GM12874 (cell line): ENCODE data around the gene ATP5F1D.
A peak's percentile ranks its signal among the peaks of the same experiment; 100 is the strongest.

ENCODE experiments used
- CTCF ChIP-seq: IDR thresholded peaks from 2 replicates; pipeline ENCODE4 v1.5.1; 2011; ENCODE audit warnings: low read depth, mild to moderate bottlenecking, control low read depth, low read length, moderate library complexity; ENCODE audit not compliant: insufficient read depth

The ATP5F1D gene

DNA sequence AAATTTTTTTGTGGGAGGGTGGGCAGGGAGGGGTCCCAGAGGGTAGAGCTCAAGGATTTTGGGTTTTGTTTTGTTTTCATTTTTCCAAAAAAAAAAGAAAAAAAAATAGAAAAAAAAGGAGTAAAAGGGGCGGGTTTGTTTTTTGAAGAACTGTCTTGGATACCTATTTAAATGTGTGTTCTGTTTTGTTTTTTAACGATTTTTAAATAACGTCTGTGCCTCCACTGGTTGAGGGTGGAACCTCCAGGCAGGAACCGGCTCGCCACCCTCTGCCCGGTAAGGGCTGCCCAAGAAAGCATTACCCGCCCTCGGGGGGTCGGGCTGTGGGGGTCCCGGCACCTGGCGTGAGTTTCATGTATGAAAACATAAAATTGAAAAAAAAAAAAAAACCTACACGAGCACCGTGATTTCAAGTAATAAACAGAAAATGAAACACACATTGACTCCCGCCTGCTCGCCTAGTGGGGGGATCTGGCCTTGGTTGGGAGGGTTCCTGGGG lies 17.2 kb downstream of the ATP5F1D start:
- TF ChIP-seq CTCF: no peak

DNA sequence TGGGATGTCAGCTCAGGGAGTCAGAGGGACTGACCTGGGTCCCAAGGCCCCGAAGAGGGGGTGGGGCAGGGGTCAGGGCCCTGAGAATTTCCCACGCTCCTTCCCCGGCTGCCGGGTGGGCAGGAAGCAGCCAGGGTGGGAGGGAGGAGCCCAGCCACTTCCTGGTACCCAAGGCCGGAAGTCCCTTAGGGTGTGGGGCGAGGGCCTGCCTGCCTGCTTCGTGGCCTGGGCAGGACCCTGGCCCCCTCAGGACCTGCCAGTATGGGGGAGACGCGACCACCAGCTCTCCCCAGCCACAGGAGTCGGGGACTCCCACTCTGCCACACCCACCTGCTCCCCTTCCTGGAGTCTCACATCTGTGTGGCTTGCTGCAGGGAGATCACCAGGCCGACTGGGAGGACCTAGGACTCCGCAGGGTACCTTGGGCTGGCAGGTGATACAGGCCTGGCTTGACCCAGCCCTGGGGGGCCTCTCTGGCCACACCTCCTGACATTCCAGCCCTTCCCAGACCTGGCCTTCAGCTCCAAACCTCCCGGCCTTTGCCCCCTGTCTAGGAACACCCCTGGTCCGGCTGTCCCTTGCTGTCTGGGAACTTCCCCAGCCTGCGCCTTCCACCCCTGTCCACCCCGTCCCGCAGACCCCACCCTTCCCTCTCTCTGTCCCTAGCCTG lies 17.8 kb downstream of the ATP5F1D start:
- TF ChIP-seq CTCF: no peak

GRCh38 chr19:1259876-1260748 lies 18.6 kb downstream of the ATP5F1D start:
- TF ChIP-seq CTCF: no peak

GRCh38 chr19:1260749-1261537 lies 19.4 kb downstream of the ATP5F1D start:
- TF ChIP-seq CTCF: no peak

GRCh38 chr19:1261538-1261797 lies 19.9 kb downstream of the ATP5F1D start:
- peak; percentile 47; the same call in 1 of the 2 replicates for TF ChIP-seq CTCF

DNA sequence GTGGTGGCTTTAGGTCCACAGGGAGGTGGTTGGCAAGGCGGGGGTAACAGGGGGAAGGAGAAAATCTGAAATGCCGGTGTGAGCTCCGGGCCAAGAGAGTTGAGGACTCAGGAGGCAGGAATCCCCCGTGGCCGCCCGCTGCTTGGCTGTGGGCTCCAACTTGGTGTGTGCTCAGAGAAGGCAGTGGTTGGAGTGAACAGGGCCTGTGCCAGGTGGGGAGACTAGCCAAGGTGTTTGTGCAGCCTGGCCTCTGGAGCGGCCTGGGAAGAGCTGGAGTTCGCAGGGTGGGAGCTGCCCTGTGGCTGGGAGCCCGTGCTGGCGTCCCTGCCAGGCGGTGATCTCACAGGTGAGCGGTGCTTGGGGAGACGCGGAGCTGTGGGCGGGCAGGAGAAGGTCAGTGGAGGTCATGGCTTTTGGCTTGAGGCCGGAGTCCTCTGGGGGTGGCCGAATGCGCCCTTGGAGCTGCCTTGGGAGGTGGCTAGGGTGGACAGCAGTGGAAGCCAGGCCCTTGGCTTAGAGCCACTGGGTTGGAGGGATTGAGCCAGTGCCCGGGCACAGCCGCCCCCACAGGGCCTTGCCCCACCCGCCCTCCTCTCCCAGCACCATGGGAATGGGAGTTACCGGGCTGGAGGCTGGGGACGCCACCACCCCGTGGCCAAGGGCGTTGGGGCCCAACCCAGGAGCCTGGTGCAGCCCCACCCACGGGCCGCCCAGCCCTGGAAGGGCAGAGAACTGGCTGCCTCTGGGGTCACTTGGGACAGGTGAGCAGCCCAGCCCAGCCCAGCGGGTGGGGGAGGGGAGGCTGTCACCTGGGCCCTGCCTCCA lies 20.5 kb downstream of the ATP5F1D start:
- no peak for TF ChIP-seq CTCF

DNA sequence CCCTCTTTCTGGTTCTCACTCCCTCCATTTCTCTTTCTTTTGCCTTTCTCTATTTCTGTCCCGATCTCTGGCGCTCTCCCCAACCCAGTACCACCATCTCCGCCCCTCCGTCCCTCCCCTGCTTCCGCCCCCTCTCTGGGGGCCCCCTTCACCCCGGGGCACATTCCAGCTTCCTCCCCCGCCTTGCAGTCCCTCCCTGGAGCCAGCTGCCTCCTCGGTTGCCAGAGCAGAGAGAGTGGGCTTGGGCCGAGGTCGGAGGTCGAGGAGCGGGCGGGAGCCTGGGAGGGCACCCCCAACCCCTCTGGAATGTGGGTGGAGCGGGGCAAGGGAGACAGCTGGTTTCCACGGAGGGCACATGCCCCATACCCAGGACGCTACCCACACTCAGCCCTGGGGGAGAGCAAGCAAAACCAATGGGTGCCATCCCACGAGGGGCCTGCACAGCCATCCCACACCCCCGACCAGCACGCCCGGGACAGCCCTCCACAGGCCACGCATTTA lies 21.1 kb downstream of the ATP5F1D start:
- TF ChIP-seq CTCF: no peak
